HG03280 (cell line): ENCODE data around the gene ADAM22.

ENCODE experiments used
- ATAC-seq: cut with Tn5 transposase; IDR thresholded peaks from one replicate; pipeline ENCODE4 v1.9.1; 2021; ENCODE audit warnings: mild to moderate bottlenecking, moderate library complexity; ENCODE audit not compliant: unreplicated experiment

Gene ADAM22

DNA sequence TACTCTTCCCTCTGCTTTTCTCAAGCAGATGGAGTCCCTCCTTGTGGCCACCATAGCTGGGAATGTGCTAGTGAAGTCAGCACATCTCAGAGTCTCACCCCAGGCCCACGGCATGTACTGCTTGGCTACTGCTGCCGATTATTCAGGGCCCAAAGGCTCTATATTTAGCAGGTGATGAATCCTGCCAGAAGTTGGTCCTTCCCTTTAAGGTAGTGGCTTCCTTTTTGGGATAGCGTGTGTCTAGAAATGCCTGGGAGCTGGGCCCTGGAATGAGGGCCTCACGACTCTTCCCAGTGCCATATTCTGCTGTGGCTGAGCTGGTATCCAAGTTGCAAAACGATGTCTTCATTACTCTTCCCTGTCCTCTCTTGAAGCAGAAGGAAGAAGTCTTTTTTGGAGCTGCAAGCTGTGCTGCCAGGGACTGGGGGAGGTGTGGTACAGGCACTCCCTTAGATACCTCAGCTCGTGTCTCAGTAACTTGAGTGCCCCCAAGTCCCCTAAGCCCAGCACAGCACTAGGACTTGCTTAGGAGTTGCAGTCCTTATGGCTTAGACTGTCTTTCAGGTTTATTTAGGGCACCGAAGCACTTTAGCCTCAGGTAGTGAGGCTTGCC is 100.1 kb downstream of the ADAM22 start:
- no peak for ATAC-seq

DNA sequence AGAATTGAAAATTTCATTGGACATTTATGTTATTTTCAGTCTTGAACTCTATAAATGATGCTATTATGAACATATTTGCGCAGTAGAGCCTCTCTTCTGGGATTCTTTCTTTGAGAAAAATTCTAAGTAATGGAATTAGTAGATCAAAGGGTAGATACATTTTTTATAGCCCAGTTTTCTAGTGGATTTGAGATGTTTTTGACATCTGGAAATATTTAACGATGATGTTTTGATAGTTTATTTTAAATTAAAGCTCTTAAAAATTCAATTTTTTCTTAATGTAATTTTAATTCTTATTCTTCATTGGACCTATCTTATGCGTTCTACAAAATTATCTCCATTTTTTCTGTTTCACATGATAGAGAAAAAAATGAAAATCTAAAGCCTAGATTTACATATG is 103.0 kb downstream of the ADAM22 start:
- no peak for ATAC-seq

GRCh38 chr7:88040694-88041093 is 106.6 kb downstream of the ADAM22 start:
- no peak for ATAC-seq

DNA sequence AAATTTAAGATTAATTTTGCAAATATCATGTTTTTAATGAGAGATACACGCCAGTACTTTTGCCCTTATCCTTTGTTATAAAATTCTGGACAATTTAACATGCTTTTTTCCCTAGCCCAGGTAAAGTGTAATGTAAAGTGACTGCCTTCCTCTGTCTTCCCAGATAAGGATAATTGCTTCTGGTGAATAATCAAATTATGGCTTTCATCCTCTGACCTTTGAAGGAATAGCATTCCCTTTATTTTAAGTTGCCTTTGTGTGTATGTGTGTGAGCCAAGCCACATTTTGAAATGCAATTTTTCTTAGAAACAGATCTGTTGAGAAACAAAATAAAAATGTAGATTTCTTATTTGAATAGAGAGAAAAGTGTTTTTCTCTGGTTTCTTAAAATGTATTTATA is 107.5 kb downstream of the ADAM22 start:
- ATAC-seq: no peak

DNA sequence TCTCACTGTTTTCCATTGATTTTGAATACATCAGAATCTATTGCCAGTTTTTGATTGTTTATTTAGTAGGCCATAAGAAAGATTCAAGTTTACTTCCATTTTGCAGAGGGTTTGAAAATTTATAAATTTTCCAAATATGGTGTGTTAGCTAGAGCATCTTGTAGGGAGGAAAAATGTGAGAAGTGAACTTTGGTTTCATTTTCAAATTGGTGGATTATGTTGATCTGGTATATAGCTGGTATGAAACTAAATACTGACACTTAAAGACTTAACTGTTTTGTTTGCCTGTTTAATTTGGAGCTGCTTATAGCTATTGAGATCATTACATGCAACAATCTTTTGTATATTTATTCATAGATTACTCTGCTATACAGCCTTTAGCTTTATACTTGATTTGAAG is 108.1 kb downstream of the ADAM22 start:
- no peak for ATAC-seq

GRCh38 chr7:88042803-88043202 is 108.8 kb downstream of the ADAM22 start:
- ATAC-seq: no peak

DNA sequence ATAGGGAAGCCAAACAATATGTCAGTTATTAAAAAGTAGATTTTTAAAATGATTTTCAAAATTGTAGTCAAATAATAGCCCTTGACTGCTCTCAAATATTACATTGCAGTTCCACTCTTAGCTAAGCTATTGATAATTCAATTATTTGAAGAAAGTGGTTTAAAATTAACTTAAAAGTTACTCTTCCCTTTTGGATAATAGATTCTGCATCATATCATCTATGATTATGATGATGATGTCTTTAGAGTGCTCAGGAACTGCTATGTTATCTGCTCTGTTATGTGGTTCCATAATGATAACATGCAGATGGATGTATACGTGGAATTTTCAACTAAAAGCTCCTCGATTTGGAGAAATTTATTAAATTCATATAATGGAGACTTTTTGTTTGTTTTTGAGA is 110.0 kb downstream of the ADAM22 start:
- ATAC-seq: no peak

DNA sequence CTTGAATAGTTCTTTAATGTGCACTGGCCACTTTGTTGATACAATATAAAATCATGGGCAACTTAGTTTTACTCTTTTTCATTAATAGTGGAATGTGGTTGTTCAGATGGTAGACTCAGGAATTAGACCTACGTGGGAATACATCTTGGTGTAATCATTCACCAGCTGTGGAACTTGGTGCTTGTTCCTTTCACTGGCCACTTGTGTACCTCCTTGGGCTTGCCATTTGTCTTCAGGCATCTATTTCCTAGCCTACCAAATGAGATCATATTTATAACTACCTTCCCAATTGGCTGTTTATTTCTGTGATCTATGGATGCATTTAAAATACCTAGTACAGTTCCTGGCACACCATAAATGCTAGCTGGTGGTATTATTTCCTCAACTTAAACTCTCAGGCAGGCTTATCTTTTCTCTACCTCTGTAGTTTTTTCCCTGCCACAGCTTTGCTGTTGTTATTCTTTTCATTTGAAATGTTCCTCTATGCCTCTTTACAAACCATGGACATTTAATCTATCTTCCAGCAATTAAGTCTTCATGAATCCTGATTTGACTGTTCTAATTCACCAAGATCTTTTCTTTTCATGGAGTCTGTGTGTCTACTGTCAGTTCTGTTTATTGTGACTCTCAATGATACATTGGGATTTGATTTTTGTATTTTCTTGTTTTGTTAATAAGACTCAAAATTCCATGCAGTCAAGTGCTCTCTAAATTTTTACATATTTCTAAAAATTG is 113.0 kb downstream of the ADAM22 start:
- ATAC-seq: no peak

GRCh38 chr7:88057655-88058054 is 123.6 kb downstream of the ADAM22 start:
- ATAC-seq: no peak

DNA sequence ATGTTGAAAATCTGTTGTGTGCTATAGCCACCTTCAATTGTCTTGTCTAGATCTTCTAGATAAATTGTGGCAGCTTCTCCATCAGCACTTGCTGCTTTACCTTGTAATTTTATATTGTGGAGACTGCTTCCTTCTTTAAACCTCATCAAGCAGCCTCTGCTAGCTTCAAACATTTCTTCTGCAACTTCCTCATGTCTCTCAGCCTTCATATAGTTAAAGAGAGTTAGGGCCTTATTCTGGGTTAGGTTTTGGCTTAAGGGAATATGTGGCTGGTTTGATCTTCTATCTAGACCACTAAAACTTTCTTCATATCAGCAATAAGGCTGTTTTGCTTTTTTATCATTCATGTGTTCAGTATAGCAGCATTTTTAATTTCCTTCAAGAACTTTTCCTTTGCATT is 128.2 kb downstream of the ADAM22 start:
- no peak for ATAC-seq

DNA sequence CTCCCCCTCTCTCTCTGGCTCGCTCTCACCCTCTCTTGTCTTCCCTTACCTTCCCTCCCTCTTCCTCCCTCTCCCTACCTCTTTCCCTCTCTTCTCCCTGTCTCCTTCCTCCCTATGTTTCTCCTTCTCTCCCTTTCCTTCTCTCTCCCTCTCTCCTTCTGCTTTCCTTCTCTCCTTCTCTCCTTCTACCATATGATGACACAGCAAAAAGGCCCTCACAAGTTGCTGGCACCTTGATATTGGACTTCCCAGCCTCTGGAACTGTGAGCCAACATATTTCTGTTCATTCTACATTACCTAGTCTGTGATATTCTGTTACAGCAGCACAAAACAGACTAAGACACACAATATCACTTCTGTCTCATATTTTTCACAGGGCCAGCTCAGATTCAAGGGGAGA is 135.0 kb downstream of the ADAM22 start:
- no peak for ATAC-seq

GRCh38 chr7:88071994-88072714 is 138.1 kb downstream of the ADAM22 start:
- peak; percentile 88 for ATAC-seq

DNA sequence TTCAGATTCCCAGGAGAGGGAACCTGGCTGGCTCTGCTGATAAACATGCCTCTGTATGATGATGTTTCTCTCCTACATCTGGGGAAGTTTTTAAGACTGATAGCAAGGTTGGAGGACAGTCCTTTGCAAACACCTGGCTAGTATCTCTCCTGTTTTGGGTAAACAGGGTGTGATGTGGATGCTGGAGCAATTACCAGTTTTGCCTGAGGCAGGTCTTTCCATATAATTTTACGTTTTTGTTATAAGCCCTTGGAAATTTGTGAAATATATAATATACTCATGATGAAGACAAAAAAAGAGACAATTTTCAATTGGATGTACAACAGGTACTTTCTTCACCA is 138.6 kb downstream of the ADAM22 start:
- ATAC-seq: peak; percentile 34

GRCh38 chr7:88073626-88074025 is 139.6 kb downstream of the ADAM22 start:
- ATAC-seq: no peak

- ATAC-seq: no peak
Observed at GRCh38 chr7:88075216-88075615, 141.2 kb downstream of the ADAM22 start.

GRCh38 chr7:88083883-88084282 is 149.8 kb downstream of the ADAM22 start:
- no peak for ATAC-seq

GRCh38 chr7:88089561-88089960 is 155.5 kb downstream of the ADAM22 start:
- ATAC-seq: no peak

DNA sequence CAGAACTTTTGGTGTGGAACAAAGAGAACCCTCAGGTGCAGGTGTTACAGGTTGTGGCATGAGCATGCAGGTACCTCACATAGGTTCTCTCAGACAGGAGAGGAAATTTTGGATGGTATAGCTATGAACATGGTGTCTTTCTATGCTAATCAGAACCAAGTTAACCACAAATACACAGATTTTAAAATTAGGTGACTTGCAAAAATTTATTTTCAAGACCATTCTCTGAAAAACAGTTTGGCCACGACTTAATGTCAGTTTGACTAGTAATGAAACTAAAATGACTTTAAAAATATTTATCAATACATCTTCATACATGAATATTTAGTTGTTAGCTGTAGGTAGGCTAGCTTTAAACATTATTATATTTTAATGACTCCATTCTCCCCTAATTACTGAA is 156.2 kb downstream of the ADAM22 start:
- ATAC-seq: no peak

- ATAC-seq: no peak
Observed at GRCh38 chr7:88090671-88091070, 156.6 kb downstream of the ADAM22 start.

GRCh38 chr7:88091988-88092675 is 158.1 kb downstream of the ADAM22 start:
- ATAC-seq: no peak

DNA sequence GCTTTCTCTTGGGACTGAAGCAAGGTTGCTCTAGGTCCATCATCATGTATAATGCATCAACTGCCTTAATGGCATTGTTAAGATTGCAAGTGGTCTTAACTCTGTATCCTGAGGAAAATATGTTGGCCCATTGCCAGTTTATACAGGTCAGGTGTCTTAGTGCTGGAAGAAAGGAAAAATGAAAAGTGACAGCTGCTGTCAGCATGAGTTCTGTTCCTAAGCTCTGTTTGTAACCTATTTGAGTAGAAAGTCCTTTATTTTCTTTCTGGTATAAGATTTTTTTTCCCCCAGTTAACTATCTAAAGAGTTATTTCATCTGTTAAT is 158.6 kb downstream of the ADAM22 start:
- no peak for ATAC-seq

- ATAC-seq: no peak
Observed at GRCh38 chr7:88101769-88102168, 167.7 kb downstream of the ADAM22 start.
